GM12892 (cell line): Measurements from ENCODE around the gene REXO4.

Source experiments
- POLR2A ChIP-seq: IDR thresholded peaks from 2 replicates; pipeline ENCODE4 v1.6.1; 2011; ENCODE audit warnings: low read depth, low read length, control low read depth
- POLR2AphosphoS5 ChIP-seq: IDR thresholded peaks from 2 replicates; pipeline ENCODE4 v1.6.1; 2011; ENCODE audit warnings: low read depth, low read length, control low read depth
- TAF1 ChIP-seq: IDR thresholded peaks from 2 replicates; pipeline ENCODE4 v1.6.1; 2011; ENCODE audit warnings: low read depth, mild to moderate bottlenecking, control low read depth, low read length, borderline replicate concordance

GRCh38 chr9:133453651-133454050 lies 35.8 kb upstream of the REXO4 start:
- TF ChIP-seq POLR2AphosphoS5 (no peak), POLR2A (no peak), TAF1 (no peak)
